AG08396 (cell line): ENCODE results near the gene CYP1B1.
"Not testable (repeated sequence)": the region's sequence is repeated elsewhere in the genome, so short reads cannot be mapped to it uniquely, and the experiment has no call there.

Experiments used
- DNase-seq: peaks from one replicate; pipeline ENCODE4 v3.0.0; 2012; ENCODE audit warnings: low spot score, mixed read lengths

The CYP1B1 gene

GRCh38 chr2:38032946-38033345 is 43.0 kb downstream of the CYP1B1 start:
- no peak for DNase-seq

DNA sequence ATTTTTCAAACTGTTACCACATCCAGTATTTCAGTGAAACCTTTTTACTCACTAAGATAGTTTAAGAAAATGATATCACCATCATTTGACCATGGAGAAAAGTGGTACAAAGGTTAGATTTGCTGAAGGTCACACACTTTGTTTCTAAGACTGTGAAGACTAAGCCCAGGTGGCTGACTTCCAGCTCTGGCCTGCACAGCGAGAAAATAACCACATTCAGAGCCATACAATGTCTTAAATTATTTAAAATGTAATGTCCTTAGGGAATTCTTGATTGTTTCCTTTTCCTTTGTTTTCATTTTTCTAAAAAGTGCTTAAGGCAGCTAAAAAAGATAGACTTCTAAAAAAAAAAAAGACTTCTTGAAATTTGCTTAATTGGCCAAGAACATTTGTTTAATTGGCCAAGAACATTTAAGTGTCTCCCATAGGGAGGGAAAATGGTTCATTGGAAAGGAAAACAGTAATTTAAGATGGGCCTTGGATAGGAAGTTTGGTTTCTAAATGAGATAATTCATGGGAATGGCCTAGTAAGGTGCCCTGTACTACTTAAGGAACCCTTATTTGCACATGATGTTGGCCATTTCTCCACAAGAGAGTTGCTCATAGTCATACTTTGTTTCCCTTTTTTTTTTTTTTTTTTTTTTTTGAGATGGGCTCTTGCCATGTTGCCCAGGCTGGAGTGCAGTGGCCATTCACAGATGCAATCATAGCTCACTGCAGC is 45.2 kb downstream of the CYP1B1 start:
- no peak for DNase-seq

- no peak for DNase-seq
These were observed 46.4 kb downstream of the CYP1B1 start for GRCh38 chr2:38029512-38029911.

DNA sequence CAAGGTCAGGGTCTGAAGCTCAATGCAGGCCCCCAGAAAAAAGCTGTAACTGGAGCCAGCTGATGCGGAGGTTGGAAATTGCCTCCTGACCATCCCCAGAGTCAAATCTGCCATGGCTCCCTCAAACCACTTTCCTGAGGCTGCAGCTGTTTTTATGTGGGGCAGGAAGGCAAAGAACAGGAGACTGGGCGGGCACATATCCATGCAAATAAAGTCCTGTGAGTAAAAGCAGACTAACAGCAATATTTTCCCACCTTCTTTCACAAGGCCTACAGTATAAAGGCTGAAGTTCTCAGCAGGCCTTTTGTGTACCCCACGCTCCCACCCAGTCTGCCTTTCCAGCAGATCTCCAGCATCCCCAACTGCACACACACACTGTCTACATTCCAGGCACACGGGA is 47.1 kb downstream of the CYP1B1 start:
- no peak for DNase-seq

DNA sequence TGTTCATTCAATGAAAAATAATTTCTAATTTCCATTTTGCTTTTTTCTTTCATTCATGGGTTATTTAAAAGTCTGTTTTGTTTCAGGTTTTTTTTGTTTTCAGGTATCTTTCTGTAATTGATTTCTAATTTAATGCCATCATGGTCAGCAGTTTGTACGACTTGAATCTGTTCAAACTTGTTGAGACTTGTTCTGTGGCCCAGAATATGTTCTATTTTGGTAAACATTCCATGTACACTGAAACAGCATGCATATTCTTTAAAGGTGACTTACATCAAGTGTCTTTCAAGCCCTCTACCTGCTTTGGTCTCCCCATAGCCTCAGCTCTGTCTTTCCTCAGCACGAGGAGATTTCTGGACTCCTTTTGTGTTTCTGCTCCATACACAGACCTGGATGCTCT is 49.1 kb downstream of the CYP1B1 start:
- DNase-seq: no peak

GRCh38 chr2:38021589-38021988 is 54.4 kb downstream of the CYP1B1 start:
- DNase-seq: no peak

DNA sequence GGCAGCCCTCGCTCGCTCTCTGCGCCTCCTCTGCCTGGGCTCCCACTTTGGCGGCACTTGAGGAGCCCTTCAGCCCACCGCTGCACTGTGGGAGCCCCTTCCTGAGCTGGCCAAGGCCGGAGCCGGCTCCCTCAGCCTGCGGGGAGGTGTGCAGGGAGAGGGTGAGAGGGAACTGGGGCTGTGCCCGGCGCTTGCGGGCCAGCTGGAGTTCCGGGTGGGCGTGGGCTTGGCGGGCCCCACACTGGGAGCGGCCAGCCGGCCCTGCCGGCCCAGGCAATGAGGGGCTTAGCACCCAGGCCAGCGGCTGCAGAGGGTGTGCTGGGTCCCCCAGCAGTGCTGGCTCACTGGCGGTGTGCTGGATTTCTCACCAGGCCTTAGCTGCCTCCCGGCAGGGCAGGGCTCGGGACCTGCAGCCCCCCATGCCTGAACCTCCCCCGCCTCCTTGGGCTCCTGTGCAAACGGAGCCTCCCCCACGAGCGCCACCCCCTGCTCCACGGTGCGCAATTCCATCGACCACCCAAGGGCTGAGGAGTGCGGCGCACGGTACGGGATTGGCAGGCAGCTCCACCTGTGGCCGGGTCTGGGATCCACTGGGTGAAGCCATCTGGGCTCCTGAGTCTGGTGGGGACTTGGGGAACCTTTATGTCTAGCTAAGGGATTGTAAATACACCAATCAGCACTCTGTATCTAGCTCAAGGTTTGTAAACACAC is 55.4 kb downstream of the CYP1B1 start:
- DNase-seq: not testable (repeated sequence)

DNA sequence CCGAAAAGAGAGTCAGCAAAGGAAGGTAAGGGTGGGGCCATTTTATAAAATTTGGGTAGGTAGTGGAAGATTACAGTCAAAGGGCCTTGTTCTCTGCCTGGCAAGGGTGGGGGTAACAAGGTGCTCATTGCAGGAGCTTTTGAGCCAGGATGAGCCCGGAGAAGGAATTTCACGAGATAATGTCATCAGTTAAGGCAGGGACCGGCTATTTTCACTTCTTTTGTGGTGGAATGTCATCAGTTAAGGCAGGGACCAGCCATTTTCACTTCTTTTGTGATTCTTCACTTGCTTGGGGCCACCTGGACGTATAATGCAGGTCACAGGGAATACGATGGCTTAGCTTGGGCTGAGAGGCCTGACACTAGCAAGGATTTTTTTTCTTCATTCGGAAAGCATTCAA is 58.1 kb downstream of the CYP1B1 start:
- no peak for DNase-seq
